CD4-positive, alpha-beta memory T cell (primary cell): ENCODE measurements around the gene CARD8. TPM values are rescaled to one million over a fixed set of nuclear protein-coding genes. Genes with fewer than 3 reads are reported as not detected.

Source experiments
- polyA plus RNA-seq, 2 donors: library from polyadenylated mRNA; unstranded; fragments of 300-500 nt; fragmentation: Illumina TruSeq; gene quantifications; one replicate each; pipeline ENCODE4 v1.2.3, GENCODE V29; 2021
- total RNA-seq, 2 experiments: library from RNA; stranded (reverse); gene quantifications; one replicate each; pipeline ENCODE4 v1.2.3, GENCODE V29; 2021

CARD8 gene
- total and polyA plus RNA-seq, 4 experiments from 2014 or later = 74.9 to 316 (median 200) TPM

Other genes starting within 250 kb of the CARD8 start
- gene CABP5, start 211.8 kb downstream of the CARD8 start, total RNA-seq = not detected
- gene CABP5, start 211.8 kb downstream of the CARD8 start, polyA plus RNA-seq = not detected
- 10 to 100 TPM; 10.7 to 11.1 TPM for gene PLA2G4C, start 145.1 kb downstream of the CARD8 start, total RNA-seq
- gene PLA2G4C, start 145.1 kb downstream of the CARD8 start, polyA plus RNA-seq = under 1 TPM; 0.44 to 0.81 TPM
- 100 to 1,000 TPM; 118 to 124 TPM for gene LIG1, start 85.6 kb downstream of the CARD8 start, total RNA-seq
- 10 to 100 TPM; 13.4 to 30.6 TPM for gene LIG1, start 85.6 kb downstream of the CARD8 start, polyA plus RNA-seq
- 10 to 100 TPM; 10.5 to 11.8 TPM for gene ZSWIM9, start 85.2 kb downstream of the CARD8 start, total RNA-seq
- gene ZSWIM9, start 85.2 kb downstream of the CARD8 start, polyA plus RNA-seq = 1 to 10 TPM in 1 of 2 donors, under 1 TPM in 1; 0.25 to 1.6 TPM
- gene ZNF114, start 14.2 kb upstream of the CARD8 start, total RNA-seq = under 1 TPM in 1 of 2 experiments, not detected in 1; 0.36 TPM
- gene ZNF114, start 14.2 kb upstream of the CARD8 start, polyA plus RNA-seq = not detected
- 100 to 1,000 TPM; 293 to 294 TPM for gene EMP3, start 69.6 kb upstream of the CARD8 start, total RNA-seq
- 1,000 to 10,000 TPM; 1,097 to 1,108 TPM for gene EMP3, start 69.6 kb upstream of the CARD8 start, polyA plus RNA-seq
- gene TMEM143, start 108.0 kb upstream of the CARD8 start, total RNA-seq = 10 to 100 TPM; 27.6 to 31.8 TPM
- 1 to 10 TPM; 3.8 to 8.2 TPM for gene TMEM143, start 108.0 kb upstream of the CARD8 start, polyA plus RNA-seq
- gene SYNGR4, start 108.5 kb upstream of the CARD8 start, total RNA-seq = not detected
- gene SYNGR4, start 108.5 kb upstream of the CARD8 start, polyA plus RNA-seq = not detected
- 10 to 100 TPM; 58.8 to 63.2 TPM for gene KDELR1, start 135.6 kb upstream of the CARD8 start, total RNA-seq
- 10 to 100 TPM; 17.7 to 28.8 TPM for gene KDELR1, start 135.6 kb upstream of the CARD8 start, polyA plus RNA-seq
- gene GRIN2D, start 137.8 kb upstream of the CARD8 start, total RNA-seq = under 1 TPM; 0.14 to 0.17 TPM
- not detected for gene GRIN2D, start 137.8 kb upstream of the CARD8 start, polyA plus RNA-seq
- 10 to 100 TPM; 36.2 to 39.0 TPM for gene GRWD1, start 190.1 kb upstream of the CARD8 start, total RNA-seq
- 10 to 100 TPM; 44.4 to 52.8 TPM for gene GRWD1, start 190.1 kb upstream of the CARD8 start, polyA plus RNA-seq
- gene KCNJ14, start 199.7 kb upstream of the CARD8 start, total RNA-seq = 1 to 10 TPM; 2.5 to 3.6 TPM
- gene KCNJ14, start 199.7 kb upstream of the CARD8 start, polyA plus RNA-seq = under 1 TPM; 0.18 to 0.22 TPM
- gene CYTH2, start 213.5 kb upstream of the CARD8 start, total RNA-seq = 10 to 100 TPM; 74.9 to 89.0 TPM
- gene CYTH2, start 213.5 kb upstream of the CARD8 start, polyA plus RNA-seq = 10 to 100 TPM; 30.1 to 31.3 TPM